Gastrocnemius medialis (tissue), 4 donors: ENCODE data around the gene NKX1-1. TPM values are rescaled to one million over a fixed set of nuclear protein-coding genes. Genes with fewer than 3 reads are reported as not detected.

Experiments used
- ATAC-seq, 2 donors: fragments of 150-250 bp; one replicate each; pipeline ENCODE4 v1.9.1; 2016
- DNase-seq, 2 donors: peaks; one replicate each; pipeline ENCODE4 v3.0.0-alpha.2; 2019
- H3K27ac ChIP-seq, 4 donors: fragments of 200-600 bp; sonication (generic); 1 replicate in 1 of 4; 2 replicates in 3 of 4; pipeline ENCODE4 v1.5.1; 2016 to 2018; ENCODE audit warnings: mild to moderate bottlenecking in 2 of 4, moderate library complexity in 1 of 4
- H3K27me3 ChIP-seq, 3 donors: fragments of 200-600 bp; sonication (generic) in 2 of 3; 1 replicate in 1 of 3; 2 replicates in 2 of 3; pipeline versions ENCODE4 v1.5.1 to v1.6.0; 2016 to 2019; ENCODE audit warnings: mild to moderate bottlenecking in 1 of 3, moderate library complexity in 1 of 3
- H3K36me3 ChIP-seq, 2 donors: fragments of 200-600 bp; sonication (generic) in 1 of 2; one replicate each; pipeline ENCODE4 v1.5.1; 2017 to 2018
- H3K4me1 ChIP-seq, 2 donors: fragments of 200-600 bp; sonication (generic) in 1 of 2; one replicate each; pipeline ENCODE4 v1.5.1; 2016 to 2017; ENCODE audit warnings: mild to moderate bottlenecking in 2 of 2
- H3K4me3 ChIP-seq, 4 donors: fragments of 200-600 bp; sonication (generic) in 3 of 4; 1 replicate in 1 of 4; 2 replicates in 3 of 4; pipeline ENCODE4 v1.5.1; 2016 to 2019; ENCODE audit warnings: mild to moderate bottlenecking in 2 of 4
- H3K9me3 ChIP-seq, 3 donors: fragments of 200-600 bp; sonication (generic) in 2 of 3; 1 replicate in 1 of 3; 2 replicates in 2 of 3; pipeline ENCODE4 v1.5.1; 2016 to 2019
- POLR2A ChIP-seq, 2 donors: fragments of 450-650 bp; IDR thresholded peaks; one replicate each; pipeline ENCODE4 v1.6.1; 2017; ENCODE audit warnings: antibody characterized with exemption in 2 of 2, mild to moderate bottlenecking in 2 of 2, moderate library complexity in 2 of 2
- in situ Hi-C, 4 donors: fragments of 200-750 bp; cut with MboI; loops; one replicate each; pipeline versions ENCODE4 v1.15.0 to v1.8.0; 2017; ENCODE audit warnings: low sequenced_read_pairs in 4 of 4
- intact Hi-C: fragments of 100-400 bp; cut with DNase I; formaldehyde crosslinking; loops from one replicate; pipeline ENCODE4 v1.15.1; 2023; ENCODE audit warnings: low total_unique reads
- total RNA-seq, 4 donors: library from RNA; depleted of rRNA; stranded (reverse); fragments of >200 nt; gene quantifications; one replicate each; pipeline versions ENCODE4 v1.1.0 to v1.2.3, GENCODE V29; 2016
- TF ChIP-seq, protein P1 (sequence below), 5 experiments: fragments of 450-650 bp in 3 of 5; fragments of 200-600 bp in 2 of 5; sonication (generic) in 2 of 5; IDR thresholded peaks in 4 of 5; conservative IDR thresholded peaks in 1 of 5; 1 replicate in 4 of 5; 2 replicates in 1 of 5; pipeline ENCODE4 v1.5.1; 2016 to 2019; ENCODE audit warnings: antibody characterized with exemption in 5 of 5, mild to moderate bottlenecking in 3 of 5, moderate library complexity in 3 of 5

NKX1-1 gene
- total RNA-seq, 4 donors from 2014 or later = not detected

DNA sequence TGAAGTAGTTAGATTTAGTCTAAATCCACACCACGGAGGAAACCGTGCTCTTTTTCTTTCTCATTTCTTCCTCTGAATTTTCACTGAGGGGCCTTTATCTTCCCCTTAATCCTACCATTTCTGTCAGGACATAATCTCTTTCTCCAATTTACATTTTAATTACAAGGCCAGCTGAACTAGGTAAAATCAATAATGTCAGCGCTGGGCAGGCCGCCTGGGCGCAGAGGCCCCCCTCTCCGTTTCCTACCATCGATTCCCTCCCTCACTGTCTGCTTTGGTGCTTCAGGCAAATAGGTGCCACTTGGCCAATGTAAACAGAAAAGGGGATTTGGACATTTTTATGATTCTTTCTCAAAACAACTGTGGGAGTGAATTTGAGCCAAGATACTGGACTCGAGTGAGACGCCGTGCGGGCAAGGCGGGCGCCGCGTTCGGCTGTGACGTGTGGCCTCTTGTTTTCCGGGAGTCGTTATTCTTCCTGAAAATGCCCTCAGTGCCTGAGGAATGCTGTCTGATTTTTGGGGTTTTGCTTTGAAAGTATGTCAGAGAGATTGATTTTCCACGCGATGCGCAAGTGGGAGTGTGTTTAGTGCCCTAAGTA is 36.7 kb downstream of the NKX1-1 start:
- DNase-seq = no peak
- Histone ChIP-seq H3K4me1 (no peaks in the 10 kb centered on the region), H3K27me3 (no peaks in the 10 kb centered on the region), H3K27ac (no peak overlapping the region), H3K9me3 (no peaks in the 10 kb centered on the region), H3K36me3 (peaks cover 0 to 23% of the 10 kb centered on the region in 2 donors), H3K4me3 (no peak overlapping the region)
- TF ChIP-seq, protein P1, sequence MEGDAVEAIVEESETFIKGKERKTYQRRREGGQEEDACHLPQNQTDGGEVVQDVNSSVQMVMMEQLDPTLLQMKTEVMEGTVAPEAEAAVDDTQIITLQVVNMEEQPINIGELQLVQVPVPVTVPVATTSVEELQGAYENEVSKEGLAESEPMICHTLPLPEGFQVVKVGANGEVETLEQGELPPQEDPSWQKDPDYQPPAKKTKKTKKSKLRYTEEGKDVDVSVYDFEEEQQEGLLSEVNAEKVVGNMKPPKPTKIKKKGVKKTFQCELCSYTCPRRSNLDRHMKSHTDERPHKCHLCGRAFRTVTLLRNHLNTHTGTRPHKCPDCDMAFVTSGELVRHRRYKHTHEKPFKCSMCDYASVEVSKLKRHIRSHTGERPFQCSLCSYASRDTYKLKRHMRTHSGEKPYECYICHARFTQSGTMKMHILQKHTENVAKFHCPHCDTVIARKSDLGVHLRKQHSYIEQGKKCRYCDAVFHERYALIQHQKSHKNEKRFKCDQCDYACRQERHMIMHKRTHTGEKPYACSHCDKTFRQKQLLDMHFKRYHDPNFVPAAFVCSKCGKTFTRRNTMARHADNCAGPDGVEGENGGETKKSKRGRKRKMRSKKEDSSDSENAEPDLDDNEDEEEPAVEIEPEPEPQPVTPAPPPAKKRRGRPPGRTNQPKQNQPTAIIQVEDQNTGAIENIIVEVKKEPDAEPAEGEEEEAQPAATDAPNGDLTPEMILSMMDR (IDR thresholded peaks at IDR 0.05 in 4 of 5, conservative IDR thresholded peaks at IDR 0.05 in 1 of 5) = no peak
- no peak for TF ChIP-seq POLR2A (IDR thresholded peaks at IDR 0.05)
- intact Hi-C loops = no loop called here
- no peak for ATAC-seq
- in situ Hi-C loops = loop anchor here in 3 of 4 donors (25.0 kb wide), 2 partner anchors 232 to 268 kb away; no protein-coding TSS in a partner anchor

DNA sequence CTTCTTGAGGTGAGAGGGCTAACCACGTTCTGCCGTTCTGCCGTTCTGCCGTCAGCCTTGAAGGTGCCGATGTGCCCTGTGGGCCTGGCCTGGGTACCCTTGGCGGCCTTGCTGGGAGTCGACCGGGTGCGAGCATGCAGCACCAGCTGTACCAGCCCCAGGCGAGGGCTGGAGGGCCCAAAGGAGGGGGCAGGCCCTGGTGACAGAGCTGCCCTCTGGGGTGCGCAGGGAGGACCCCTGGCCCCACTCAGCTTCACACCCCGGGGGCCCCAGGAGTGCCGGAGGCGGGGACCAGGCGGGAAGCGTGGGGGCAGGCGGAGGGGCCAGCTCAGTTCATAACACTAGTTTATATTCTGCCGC is 37.2 kb downstream of the NKX1-1 start:
- peak in 1 of 2 donors; percentile 7 for DNase-seq
- in situ Hi-C loops (loop anchor here in 3 of 4 donors (25.0 kb wide), 2 partner anchors 232 to 268 kb away; no protein-coding TSS in a partner anchor), intact Hi-C loops (no loop called here)
- Histone ChIP-seq H3K36me3 (peaks cover 0 to 23% of the 10 kb centered on the region in 2 donors), H3K27ac (no peak overlapping the region), H3K4me3 (no peak overlapping the region), H3K27me3 (no peaks in the 10 kb centered on the region), H3K9me3 (no peaks in the 10 kb centered on the region), H3K4me1 (no peaks in the 10 kb centered on the region)
- TF ChIP-seq, protein P1 (IDR thresholded peaks at IDR 0.05 in 4 of 5, conservative IDR thresholded peaks at IDR 0.05 in 1 of 5) = no peak
- TF ChIP-seq POLR2A (IDR thresholded peaks at IDR 0.05) = no peak
- no peak for ATAC-seq

DNA sequence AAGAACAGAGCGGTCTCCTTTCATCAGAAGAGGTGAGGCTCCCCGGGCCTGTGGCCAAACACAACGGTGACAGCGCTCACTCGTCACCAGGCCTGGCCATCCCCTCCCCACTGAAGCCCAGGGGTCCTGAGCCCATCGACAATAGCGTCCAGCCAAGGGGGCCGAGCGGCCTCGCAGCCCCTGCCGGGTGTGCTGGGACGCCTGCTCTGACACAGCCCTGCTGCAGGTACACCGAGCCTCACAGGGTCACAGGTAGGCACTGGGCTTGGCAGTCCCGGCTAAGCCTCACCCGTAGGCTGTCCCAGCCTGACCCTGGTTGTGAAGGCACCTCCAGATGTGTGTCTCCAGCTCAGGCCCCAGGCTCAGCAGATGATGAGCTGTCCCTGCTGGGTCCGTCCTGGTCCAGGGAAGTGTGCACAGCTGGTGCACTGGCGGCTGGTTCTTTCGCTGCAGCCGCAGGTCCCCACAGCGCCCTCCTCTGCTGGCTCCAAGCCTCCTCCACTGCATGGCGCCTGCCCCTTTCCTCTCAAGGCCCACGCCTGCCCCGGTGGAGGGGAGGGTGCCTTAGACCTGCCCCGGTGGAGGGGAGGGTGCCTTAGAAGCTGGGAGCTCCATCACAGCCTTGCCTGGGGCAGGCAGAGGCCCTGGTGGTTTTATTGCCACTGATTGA is 37.7 kb downstream of the NKX1-1 start:
- H3K4me3 ChIP-seq = no peak overlapping the region
- TF ChIP-seq POLR2A (IDR thresholded peaks at IDR 0.05) = no peak
- TF ChIP-seq, protein P1 (IDR thresholded peaks at IDR 0.05 in 4 of 5, conservative IDR thresholded peaks at IDR 0.05 in 1 of 5) = no peak
- intact Hi-C loops = no loop called here
- H3K27ac ChIP-seq = no peak overlapping the region
- H3K4me1 ChIP-seq = no peaks in the 10 kb centered on the region
- DNase-seq = peak in 1 of 2 donors; percentile 3
- no peak for ATAC-seq
- no peaks in the 10 kb centered on the region for H3K27me3 ChIP-seq
- H3K9me3 ChIP-seq = no peaks in the 10 kb centered on the region
- in situ Hi-C loops = loop anchor here in 3 of 4 donors (25.0 kb wide), 2 partner anchors 231 to 269 kb away; no protein-coding TSS in a partner anchor
- peaks cover 0 to 23% of the 10 kb centered on the region in 2 donors for H3K36me3 ChIP-seq

DNA sequence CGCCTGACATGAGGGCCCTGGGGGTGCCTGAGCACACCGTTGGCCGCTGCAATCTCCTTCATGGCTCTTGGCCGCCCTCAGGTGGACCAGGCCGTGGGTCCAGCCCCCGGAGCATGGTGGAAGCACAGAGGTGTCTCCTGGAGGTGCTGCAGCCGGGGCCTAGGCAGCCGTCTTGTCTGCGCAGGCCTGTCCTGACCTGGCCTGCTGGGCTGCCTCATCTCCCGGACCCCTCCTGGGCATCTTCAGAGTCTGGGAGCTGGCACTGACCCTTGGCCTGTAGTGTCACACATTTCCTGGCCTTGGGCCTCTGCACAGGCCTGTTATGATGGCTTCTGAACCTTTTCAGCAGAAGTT is 38.3 kb downstream of the NKX1-1 start:
- ATAC-seq = no peak

More for the DNA sequence above, 38.3 kb downstream of the NKX1-1 start:
- intact Hi-C loops = no loop called here
- Histone ChIP-seq H3K4me3 (no peak overlapping the region), H3K36me3 (peaks cover 0 to 23% of the 10 kb centered on the region in 2 donors), H3K9me3 (no peaks in the 10 kb centered on the region), H3K4me1 (no peaks in the 10 kb centered on the region), H3K27me3 (no peaks in the 10 kb centered on the region), H3K27ac (no peak overlapping the region)
- no peak for DNase-seq
- in situ Hi-C loops = loop anchor here in 3 of 4 donors (25.0 kb wide), 2 partner anchors 231 to 269 kb away; no protein-coding TSS in a partner anchor
- no peak for TF ChIP-seq POLR2A (IDR thresholded peaks at IDR 0.05)
- TF ChIP-seq, protein P1 (IDR thresholded peaks at IDR 0.05 in 4 of 5, conservative IDR thresholded peaks at IDR 0.05 in 1 of 5) = no peak
